NCI-H1417 treated with DMSO at 0.1 percent for 48 hours (cell line): ENCODE data around the gene PRG2.
"Not testable (repeated sequence)": the region's sequence is repeated elsewhere in the genome, so short reads cannot be mapped to it uniquely, and the experiment has no call there.

ENCODE experiments used
- DNase-seq: peaks from one replicate; lab custom pipeline; 2025; lab: John Stamatoyannopoulos, UW

The PRG2 gene

DNA sequence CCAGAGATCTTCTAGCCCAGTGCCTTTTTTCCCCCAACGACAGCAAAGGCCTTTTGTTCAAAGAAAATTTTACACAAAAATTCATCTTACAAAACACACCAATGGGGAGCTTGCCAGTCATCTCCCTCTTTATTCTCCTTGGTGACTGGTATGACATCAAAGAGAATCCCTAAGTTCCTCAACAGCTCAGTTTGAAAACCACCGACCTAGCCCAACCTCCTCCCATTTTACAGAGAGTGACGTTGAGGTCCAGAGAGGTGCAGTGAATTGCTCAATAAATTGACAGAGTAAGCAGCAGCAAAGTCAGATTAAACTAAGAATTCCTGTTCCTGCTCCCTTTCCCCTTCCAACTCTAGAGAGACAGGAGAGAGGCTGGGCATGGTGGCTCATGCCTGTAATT lies 28.7 kb upstream of the PRG2 start:
- no peak for DNase-seq

- DNase-seq, result no peak
Measured at GRCh38 chr11:57418131-57418530, 27.7 kb upstream of the PRG2 start.

DNA sequence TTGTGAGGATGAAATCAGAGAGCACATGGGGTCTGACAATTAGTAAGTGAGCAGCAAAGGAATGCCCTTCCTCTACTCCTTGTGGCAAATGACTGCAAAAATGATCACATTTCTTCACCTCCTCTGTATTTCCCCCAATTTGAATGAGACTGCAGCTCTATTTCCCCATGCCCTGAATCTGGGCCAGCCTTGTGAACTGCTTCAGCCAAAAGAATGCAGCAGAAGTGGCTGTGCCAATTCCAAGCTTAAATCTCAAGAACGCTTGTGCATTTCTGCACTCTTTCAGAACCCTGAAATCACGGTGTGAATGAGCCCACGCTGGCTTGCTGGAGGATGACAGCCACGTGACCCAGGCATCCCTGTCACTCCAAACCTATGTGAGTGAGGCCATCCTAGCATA lies 26.6 kb upstream of the PRG2 start:
- no peak for DNase-seq

DNA sequence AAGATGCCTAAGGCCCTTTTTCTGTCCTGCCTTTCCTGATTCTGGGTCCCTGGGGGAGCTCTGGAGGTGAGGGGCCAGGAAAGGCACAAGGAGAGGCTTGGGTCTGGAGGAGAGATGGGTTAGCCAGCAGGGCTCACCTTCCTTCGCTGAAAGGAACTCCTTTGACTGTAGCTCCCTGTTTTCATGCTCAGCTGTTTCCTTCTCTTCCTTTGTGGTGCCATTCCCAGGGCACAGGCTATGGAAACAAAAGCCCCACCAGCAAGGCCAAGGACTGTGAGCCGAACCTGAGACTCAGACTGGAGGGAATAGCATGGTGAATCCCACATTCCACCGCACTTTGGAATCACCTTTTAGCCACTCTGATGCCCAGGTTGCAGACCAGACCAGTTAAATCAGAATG lies 26.0 kb upstream of the PRG2 start:
- no peak for DNase-seq

- DNase-seq, result no peak
Measured at GRCh38 chr11:57414612-57415212, 24.3 kb upstream of the PRG2 start.

DNA sequence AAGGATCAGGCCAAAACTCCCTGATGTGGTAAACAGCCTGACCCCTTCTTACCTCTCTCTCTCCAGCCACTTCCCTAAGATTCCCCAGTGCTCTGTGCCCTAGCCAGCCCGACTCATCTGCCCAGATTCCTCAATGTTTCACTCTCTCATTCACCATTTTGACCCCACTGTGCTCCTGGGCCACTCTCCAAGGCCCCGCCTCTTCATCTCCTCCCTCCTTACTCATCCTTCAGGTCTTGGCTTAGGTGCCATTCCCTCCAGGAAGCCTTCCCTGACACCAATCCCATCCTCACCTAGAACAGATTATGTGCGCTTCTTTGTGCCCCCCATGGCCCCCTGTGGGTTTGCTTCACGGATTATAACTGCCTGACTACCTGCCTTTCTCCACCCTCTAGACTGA lies 23.2 kb upstream of the PRG2 start:
- DNase-seq, result no peak

GRCh38 chr11:57410287-57410686 lies 19.8 kb upstream of the PRG2 start:
- DNase-seq, result no peak

GRCh38 chr11:57409321-57410100 lies 19.1 kb upstream of the PRG2 start:
- DNase-seq, result no peak

DNA sequence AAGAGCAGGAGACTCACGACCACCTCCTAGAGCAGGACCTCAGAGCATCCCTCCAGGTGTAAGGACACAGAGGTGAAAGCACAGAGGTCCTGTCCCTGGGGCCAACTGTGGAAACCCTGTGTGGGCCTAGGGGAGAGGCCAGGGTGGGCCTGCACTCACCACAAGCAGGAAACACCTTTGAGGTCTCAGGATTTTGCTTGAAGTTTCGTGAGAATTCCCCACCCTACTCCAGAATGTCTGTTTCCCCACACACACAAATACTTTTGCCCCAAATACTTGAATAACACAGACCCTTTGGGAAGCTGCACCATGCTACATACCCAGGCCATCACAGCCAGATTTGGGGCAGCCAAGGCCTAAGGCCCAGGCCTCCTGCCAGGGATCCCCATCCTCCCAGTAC lies 18.3 kb upstream of the PRG2 start:
- DNase-seq, result no peak

DNA sequence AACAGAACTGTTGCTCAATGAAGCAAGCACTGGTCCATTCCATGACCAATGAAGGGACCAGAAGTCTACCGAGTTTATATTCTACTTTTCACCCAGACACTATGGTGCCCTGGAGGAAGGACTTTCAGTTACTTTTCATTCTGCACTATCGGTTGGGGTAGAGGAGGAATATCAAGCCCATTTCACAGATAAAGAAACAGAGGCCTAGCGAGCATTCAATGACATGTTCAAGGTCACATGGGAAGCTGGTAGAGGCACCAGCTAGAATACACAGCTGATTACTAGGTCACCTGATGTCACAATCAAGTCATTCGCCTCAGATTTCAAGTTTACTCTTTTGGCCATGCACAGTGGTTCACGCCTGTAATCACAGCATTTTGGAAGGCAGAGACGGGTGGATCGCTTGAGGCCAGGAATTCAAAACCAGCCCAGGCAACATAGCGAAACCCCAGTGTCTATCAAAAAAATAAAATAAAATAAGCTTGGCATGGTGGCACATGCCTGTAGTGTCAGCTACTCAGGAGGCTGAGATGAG lies 17.6 kb upstream of the PRG2 start:
- DNase-seq, result no peak

DNA sequence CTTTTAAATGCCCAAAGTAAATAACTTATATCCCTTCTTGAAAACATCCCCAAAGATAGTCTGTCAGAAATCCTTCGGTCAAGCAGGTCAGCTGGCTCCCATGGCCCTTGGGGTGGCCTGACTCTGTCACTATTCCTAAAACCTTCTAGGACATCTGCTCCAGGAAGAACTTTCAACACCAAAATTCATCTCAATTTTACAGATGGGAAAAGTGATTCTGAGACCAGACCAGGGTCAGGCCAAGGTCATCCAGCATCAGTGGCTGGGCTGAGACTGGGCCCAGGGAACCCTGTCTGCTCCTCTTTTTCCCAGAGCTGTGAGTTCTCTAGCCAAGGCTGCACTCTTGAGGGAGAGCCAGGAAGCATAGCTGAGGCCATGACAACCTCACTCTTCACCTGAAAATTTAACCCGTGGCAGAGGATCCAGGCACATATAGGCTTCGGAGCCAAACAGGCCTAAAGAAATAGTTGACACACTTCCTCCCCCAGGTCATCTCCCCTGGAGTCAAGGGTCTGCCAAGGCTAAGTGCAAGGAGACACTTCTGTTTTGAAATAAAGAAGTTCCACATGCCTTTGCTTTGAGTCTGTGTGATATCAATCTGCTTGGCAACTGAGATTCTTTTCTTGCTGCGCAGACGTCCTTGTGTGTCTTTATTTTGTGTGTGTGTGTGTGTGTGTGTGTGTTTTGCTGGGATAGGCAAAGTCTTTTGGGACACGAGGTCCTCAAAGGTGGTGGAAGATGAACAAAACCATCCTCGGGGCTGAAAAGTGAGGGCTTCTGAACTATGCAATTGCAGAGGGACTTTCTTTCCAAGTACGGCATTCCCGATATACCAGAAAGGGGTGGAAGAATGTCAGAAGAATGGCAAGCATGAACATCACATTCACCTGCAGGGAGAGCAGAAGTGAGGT lies 16.8 kb upstream of the PRG2 start:
- DNase-seq, result no peak

DNA sequence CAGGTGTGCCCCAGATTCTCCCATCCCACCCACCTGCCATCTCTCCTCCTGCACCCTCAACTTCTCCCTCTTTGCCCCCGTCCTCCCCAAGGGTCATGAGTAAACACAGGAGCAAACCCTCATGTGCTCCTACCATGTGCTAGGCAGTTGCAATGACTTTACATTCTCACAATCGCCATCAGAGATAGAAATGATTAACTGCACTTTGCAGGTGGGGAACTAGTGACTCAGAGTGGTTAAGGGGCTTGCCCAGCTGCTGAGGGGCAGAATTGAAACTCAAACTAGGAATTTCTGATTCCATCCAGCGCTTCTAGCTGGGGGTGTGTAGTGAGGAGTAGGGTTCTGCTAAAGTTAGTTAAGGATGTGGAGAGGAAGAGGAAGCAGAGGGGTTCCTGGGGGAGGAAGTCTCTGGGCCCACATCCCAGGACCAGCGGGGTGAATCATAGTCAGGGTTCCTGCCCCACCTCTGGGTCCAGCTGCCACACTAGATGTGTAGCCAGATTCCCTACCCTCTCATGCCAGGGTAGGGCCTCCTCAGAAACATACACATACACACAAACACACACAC lies 16.0 kb upstream of the PRG2 start:
- no peak for DNase-seq

DNA sequence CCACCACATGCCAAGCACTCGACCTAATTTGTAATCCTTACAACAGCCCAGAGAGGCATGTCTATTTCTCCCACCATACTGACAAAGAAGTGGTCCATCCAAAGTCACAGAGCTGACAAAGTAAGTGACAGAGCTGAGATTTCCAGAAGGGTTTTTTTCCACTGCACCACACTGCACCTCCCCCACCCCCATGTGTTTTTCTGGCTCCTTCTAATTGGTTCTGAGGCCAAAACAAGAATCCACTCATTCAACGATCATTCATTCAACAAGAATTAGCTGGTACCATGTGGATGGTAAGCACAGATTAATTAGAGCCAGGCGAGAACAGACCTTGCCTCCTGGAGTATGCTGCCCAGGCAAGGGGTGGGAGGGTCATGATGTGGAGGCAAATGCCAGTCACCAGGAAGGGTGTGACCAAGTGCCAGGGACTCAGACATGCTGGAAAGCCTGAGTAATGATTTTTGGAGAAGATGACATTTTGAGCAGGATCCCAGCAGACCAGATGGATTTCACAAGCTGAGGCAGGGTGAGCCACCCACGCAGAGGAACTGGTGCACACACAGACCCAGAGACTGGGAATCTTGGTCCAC lies 14.9 kb upstream of the PRG2 start:
- DNase-seq, result no peak

- DNase-seq, result no peak
Measured at GRCh38 chr11:57403802-57404147, 13.3 kb upstream of the PRG2 start.

DNA sequence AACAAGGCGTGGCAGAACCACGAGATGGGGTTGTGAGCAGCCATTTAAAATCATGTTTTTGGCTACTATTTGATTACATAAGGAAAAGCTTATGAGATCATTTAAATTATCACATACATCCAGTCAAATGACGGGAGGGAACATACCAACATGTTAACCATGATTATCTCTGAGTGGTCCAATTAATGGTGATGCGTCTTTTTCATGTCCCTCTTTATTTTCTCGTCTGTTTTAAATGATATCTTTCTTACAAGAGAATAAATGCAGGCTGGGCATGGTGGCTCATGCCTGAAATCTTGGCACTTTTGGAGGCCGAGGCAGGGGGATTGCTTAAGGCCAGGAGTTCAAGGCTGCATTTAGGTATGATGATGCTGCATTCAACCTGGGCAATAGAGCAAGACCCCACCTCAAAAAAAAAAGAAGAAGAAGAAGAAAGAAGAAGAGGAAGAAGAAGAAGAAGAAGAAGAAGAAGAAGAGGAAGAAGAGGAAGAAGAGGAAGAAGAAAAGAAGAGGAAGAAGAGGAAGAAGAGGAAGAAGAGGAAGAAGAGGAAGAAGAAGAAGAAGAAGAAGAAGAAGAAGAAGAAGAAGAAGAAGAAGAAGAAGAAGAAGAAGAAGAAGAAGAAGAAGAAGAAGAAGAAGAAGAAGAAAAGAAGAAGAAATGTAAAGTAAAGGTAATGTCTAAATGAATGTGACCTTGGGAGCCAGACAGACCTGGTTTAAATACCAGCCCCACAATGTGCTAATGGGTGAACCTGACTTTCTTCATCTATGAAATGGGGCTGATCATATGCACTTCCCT lies 12.8 kb upstream of the PRG2 start:
- not testable (repeated sequence) for DNase-seq

- no peak for DNase-seq
Measured at GRCh38 chr11:57402188-57403002, 11.9 kb upstream of the PRG2 start.

DNA sequence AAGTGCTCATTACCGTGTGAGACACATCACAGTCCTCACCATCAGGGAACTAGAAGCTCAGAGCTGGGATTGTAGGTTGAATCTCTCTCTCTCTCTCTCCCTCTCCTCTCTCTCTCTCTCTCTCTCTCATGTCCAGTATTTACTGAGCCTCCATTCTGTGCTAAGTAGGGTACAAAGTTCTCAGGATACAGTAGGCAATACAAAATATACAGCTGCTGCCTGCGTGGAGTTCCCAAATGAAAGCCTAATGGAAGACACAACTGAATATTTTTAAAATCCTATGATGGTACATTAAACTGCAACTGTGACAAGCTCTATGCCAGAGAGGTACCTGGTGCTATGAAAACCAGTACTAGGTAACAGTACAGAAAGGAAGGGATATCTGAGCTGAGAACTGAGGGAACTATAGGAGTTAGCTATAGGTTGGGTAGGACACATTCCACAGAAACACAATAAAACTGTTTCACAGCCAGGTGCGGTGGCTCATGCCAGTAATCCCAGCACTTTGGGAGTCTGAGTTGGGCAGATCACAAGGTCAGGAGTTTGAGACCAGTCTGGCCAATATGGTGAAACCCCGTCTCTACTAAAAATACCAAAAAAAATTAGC lies 9.6 kb upstream of the PRG2 start:
- no peak for DNase-seq

DNA sequence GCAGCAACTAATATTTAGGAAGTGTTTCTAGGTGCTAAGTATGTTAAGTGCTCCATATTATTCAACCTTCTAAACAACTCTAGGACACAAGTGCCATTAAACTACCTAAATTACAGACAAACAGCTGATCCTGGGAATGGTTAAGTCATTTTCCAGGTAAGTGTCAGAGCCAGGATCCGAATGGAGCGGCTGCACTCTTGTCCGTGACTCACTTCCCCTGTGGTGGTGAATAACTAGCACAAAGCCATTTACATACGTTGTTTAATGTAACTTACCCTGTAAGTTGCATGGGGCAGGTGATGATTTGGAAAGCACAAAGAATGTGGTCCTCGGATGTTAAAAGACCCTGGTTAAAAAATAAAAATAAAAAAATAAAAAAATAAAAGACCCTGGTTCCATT lies 8.8 kb upstream of the PRG2 start:
- no peak for DNase-seq

- DNase-seq, result no peak
Measured at GRCh38 chr11:57397394-57397990, 7.0 kb upstream of the PRG2 start.
